Breast epithelium (tissue), 3 donors: ENCODE results near the gene SEMA3E.

Experiments used
- POLR2A ChIP-seq: fragments of 450-650 bp; IDR thresholded peaks from one replicate; pipeline ENCODE4 v1.6.1; 2016; ENCODE audit warnings: antibody characterized with exemption, mild to moderate bottlenecking, moderate library complexity
- POLR2AphosphoS5 ChIP-seq, 3 donors: sonication (generic); formaldehyde crosslinking; IDR thresholded peaks; one replicate each; pipeline ENCODE4 v1.6.1; 2017; ENCODE audit warnings: antibody characterized with exemption in 3 of 3
- TF ChIP-seq, protein P1 (sequence below), 3 donors: fragments of 450-650 bp; IDR thresholded peaks; one replicate each; pipeline ENCODE4 v1.5.1; 2016 to 2017; ENCODE audit warnings: antibody characterized with exemption in 3 of 3, mild to moderate bottlenecking in 3 of 3, moderate library complexity in 3 of 3

GRCh38 chr7:83414947-83415346 is 234.0 kb downstream of the SEMA3E start:
- TF ChIP-seq, protein P1, sequence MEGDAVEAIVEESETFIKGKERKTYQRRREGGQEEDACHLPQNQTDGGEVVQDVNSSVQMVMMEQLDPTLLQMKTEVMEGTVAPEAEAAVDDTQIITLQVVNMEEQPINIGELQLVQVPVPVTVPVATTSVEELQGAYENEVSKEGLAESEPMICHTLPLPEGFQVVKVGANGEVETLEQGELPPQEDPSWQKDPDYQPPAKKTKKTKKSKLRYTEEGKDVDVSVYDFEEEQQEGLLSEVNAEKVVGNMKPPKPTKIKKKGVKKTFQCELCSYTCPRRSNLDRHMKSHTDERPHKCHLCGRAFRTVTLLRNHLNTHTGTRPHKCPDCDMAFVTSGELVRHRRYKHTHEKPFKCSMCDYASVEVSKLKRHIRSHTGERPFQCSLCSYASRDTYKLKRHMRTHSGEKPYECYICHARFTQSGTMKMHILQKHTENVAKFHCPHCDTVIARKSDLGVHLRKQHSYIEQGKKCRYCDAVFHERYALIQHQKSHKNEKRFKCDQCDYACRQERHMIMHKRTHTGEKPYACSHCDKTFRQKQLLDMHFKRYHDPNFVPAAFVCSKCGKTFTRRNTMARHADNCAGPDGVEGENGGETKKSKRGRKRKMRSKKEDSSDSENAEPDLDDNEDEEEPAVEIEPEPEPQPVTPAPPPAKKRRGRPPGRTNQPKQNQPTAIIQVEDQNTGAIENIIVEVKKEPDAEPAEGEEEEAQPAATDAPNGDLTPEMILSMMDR (IDR thresholded peaks at IDR 0.05): no peak
- TF ChIP-seq POLR2A (no peak), POLR2AphosphoS5 (IDR thresholded peaks at IDR 0.05) (no peak)
